ENCODE results near the gene RFX1.

The RFX1 gene

GRCh38 chr19:13958043-13958442 lies 48.1 kb downstream of the RFX1 start:
- peaks cover 4% of the 10 kb centered on the region for H3K4me1 ChIP-seq (ENCODE audit: insufficient read depth, poor library complexity, severe bottlenecking)

GRCh38 chr19:13957051-13957450 lies 49.1 kb downstream of the RFX1 start:
- DNase-seq (ENCODE audit: low spot score) (no peak), ATAC-seq (ENCODE audit: low read depth) (no peak)
- Histone ChIP-seq H3K36me3 (ENCODE audit: low read depth) (peaks cover 65% of the 10 kb centered on the region), H3K9me3 (ENCODE audit: severe bottlenecking) (no peaks in the 10 kb centered on the region), H3K27me3 (ENCODE audit: insufficient read depth, poor library complexity, severe bottlenecking) (no peaks in the 10 kb centered on the region), H3K27ac (ENCODE audit: poor library complexity, severe bottlenecking) (no peak overlapping the region), H3K4me1 (ENCODE audit: insufficient read depth, poor library complexity, severe bottlenecking) (peaks cover 4% of the 10 kb centered on the region), H3K4me3 (ENCODE audit: severe bottlenecking) (no peak overlapping the region)
- no peak for TF ChIP-seq CTCF (IDR thresholded peaks at IDR 0.05; ENCODE audit: poor library complexity, severe bottlenecking)

More at GRCh38 chr19:13958043-13958442, 48.1 kb downstream of the RFX1 start:
- Histone ChIP-seq H3K4me3 (ENCODE audit: severe bottlenecking) (no peak overlapping the region), H3K36me3 (ENCODE audit: low read depth) (peaks cover 65% of the 10 kb centered on the region), H3K27ac (ENCODE audit: poor library complexity, severe bottlenecking) (no peak overlapping the region), H3K9me3 (ENCODE audit: severe bottlenecking) (no peaks in the 10 kb centered on the region), H3K27me3 (ENCODE audit: insufficient read depth, poor library complexity, severe bottlenecking) (no peaks in the 10 kb centered on the region)
- TF ChIP-seq CTCF (IDR thresholded peaks at IDR 0.05; ENCODE audit: poor library complexity, severe bottlenecking): no peak
- ATAC-seq (ENCODE audit: low read depth) (no peak), DNase-seq (ENCODE audit: low spot score) (no peak)

- no peaks in the 10 kb centered on the region for H3K27me3 ChIP-seq (ENCODE audit: insufficient read depth, poor library complexity, severe bottlenecking)
- ATAC-seq (ENCODE audit: low read depth): no peak
- H3K9me3 ChIP-seq (ENCODE audit: severe bottlenecking): no peaks in the 10 kb centered on the region
- DNase-seq (ENCODE audit: low spot score): no peak
- H3K36me3 ChIP-seq (ENCODE audit: low read depth): peaks cover 61% of the 10 kb centered on the region
- no peak overlapping the region for H3K27ac ChIP-seq (ENCODE audit: poor library complexity, severe bottlenecking)
- no peak for TF ChIP-seq CTCF (IDR thresholded peaks at IDR 0.05; ENCODE audit: poor library complexity, severe bottlenecking)
- H3K4me3 ChIP-seq (ENCODE audit: severe bottlenecking): no peak overlapping the region
- H3K4me1 ChIP-seq (ENCODE audit: insufficient read depth, poor library complexity, severe bottlenecking): peaks cover 4% of the 10 kb centered on the region
Observed at GRCh38 chr19:13956365-13956744, 49.8 kb downstream of the RFX1 start.

- ATAC-seq (ENCODE audit: low read depth): no peak
- peaks cover 60% of the 10 kb centered on the region for H3K36me3 ChIP-seq (ENCODE audit: low read depth)
Observed at GRCh38 chr19:13955662-13956364, 50.3 kb downstream of the RFX1 start.

More at GRCh38 chr19:13955662-13956364, 50.3 kb downstream of the RFX1 start:
- DNase-seq (ENCODE audit: low spot score): no peak
- Histone ChIP-seq H3K4me3 (ENCODE audit: severe bottlenecking) (no peak overlapping the region), H3K27ac (ENCODE audit: poor library complexity, severe bottlenecking) (no peak overlapping the region), H3K4me1 (ENCODE audit: insufficient read depth, poor library complexity, severe bottlenecking) (peaks cover 4% of the 10 kb centered on the region), H3K9me3 (ENCODE audit: severe bottlenecking) (no peaks in the 10 kb centered on the region), H3K27me3 (ENCODE audit: insufficient read depth, poor library complexity, severe bottlenecking) (no peaks in the 10 kb centered on the region)
- no peak for TF ChIP-seq CTCF (IDR thresholded peaks at IDR 0.05; ENCODE audit: poor library complexity, severe bottlenecking)

Measured in RWPE2 (cell line).